WTC11 (cell line): ENCODE data around the gene CCP110.

Experiments used
- AFF4 ChIP-seq: sonication (generic); formaldehyde crosslinking; IDR thresholded peaks from 2 replicates; pipeline ENCODE4 v1.8.1; 2023; ENCODE audit warnings: mild to moderate bottlenecking, missing genetic modification reagents, borderline replicate concordance
- CTCF ChIP-seq: fragments of 200-600 bp; IDR thresholded peaks from 2 replicates; pipeline ENCODE4 v1.8.0; 2022; ENCODE audit warnings: antibody characterized with exemption
- E2F5 ChIP-seq: sonication (generic); formaldehyde crosslinking; IDR thresholded peaks from 2 replicates; pipeline ENCODE4 v1.8.1; 2022; ENCODE audit warnings: mild to moderate bottlenecking, moderate library complexity, missing genetic modification reagents
- FOXJ3 ChIP-seq: sonication (generic); formaldehyde crosslinking; IDR thresholded peaks from 2 replicates; pipeline ENCODE4 v1.9.0; 2021; ENCODE audit warnings: missing genetic modification reagents, mild to moderate bottlenecking, borderline replicate concordance
- JAZF1 ChIP-seq: fragments of 250-450 bp; sonication (Bioruptor Pico); IDR thresholded peaks from 2 replicates; pipeline ENCODE4 v1.9.0; 2021; ENCODE audit warnings: moderate library complexity, mild to moderate bottlenecking, inconsistent platforms
- NR2C2 ChIP-seq: sonication (generic); formaldehyde crosslinking; IDR thresholded peaks from 2 replicates; pipeline ENCODE4 v1.8.0; 2022; ENCODE audit warnings: mild to moderate bottlenecking, missing genetic modification reagents
- PREB ChIP-seq: sonication (generic); formaldehyde crosslinking; IDR thresholded peaks from 2 replicates; pipeline ENCODE4 v1.8.1; 2022; ENCODE audit warnings: mild to moderate bottlenecking, missing genetic modification reagents, moderate library complexity, borderline replicate concordance
- SMAD3 ChIP-seq: sonication (generic); formaldehyde crosslinking; IDR thresholded peaks from 2 replicates; pipeline ENCODE4 v1.8.0; 2022; ENCODE audit warnings: missing genetic modification reagents, mild to moderate bottlenecking, borderline replicate concordance
- TP53 ChIP-seq: sonication (generic); formaldehyde crosslinking; IDR thresholded peaks from 2 replicates; pipeline ENCODE4 v1.8.1; 2023; ENCODE audit warnings: mild to moderate bottlenecking, missing genetic modification reagents
- ZNF138 ChIP-seq: sonication (generic); formaldehyde crosslinking; conservative IDR thresholded peaks from 2 replicates; pipeline ENCODE4 v1.8.1; 2022; ENCODE audit warnings: mild to moderate bottlenecking, moderate library complexity, missing genetic modification reagents
- ZNF396 ChIP-seq: fragments of 250-450 bp; sonication (Bioruptor Pico); IDR thresholded peaks from 2 replicates; pipeline ENCODE4 v1.8.0; 2021; ENCODE audit warnings: mild to moderate bottlenecking, moderate library complexity, borderline replicate concordance
- TF ChIP-seq, protein P1 (sequence below): sonication (generic); formaldehyde crosslinking; IDR thresholded peaks from 2 replicates; pipeline ENCODE4 v1.8.1; 2022; ENCODE audit warnings: missing genetic modification reagents, borderline replicate concordance
- TF ChIP-seq, protein P2 (sequence below): sonication (generic); formaldehyde crosslinking; IDR thresholded peaks from 2 replicates; pipeline ENCODE4 v1.8.1; 2022; ENCODE audit warnings: low read depth, missing genetic modification reagents, borderline replicate concordance

GRCh38 chr16:19512297-19512696 is 11.4 kb upstream of the CCP110 start:
- TF ChIP-seq NR2C2 (CRISPR knock-in tag), result no peak
- no peak for TF ChIP-seq PREB (CRISPR knock-in tag)
- TF ChIP-seq CTCF, result no peak
- TF ChIP-seq ZNF138 (CRISPR knock-in tag), result no peak
- no peak for TF ChIP-seq E2F5 (CRISPR knock-in tag)
- TF ChIP-seq TP53 (CRISPR knock-in tag), result no peak
- no peak for TF ChIP-seq SMAD3 (CRISPR knock-in tag)
- TF ChIP-seq, protein P1, sequence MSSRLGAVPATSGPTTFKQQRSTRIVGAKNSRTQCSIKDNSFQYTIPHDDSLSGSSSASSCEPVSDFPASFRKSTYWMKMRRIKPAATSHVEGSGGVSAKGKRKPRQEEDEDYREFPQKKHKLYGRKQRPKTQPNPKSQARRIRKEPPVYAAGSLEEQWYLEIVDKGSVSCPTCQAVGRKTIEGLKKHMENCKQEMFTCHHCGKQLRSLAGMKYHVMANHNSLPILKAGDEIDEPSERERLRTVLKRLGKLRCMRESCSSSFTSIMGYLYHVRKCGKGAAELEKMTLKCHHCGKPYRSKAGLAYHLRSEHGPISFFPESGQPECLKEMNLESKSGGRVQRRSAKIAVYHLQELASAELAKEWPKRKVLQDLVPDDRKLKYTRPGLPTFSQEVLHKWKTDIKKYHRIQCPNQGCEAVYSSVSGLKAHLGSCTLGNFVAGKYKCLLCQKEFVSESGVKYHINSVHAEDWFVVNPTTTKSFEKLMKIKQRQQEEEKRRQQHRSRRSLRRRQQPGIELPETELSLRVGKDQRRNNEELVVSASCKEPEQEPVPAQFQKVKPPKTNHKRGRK, result no peak
- TF ChIP-seq ZNF396 (CRISPR knock-in tag), result no peak
- no peak for TF ChIP-seq JAZF1 (CRISPR knock-in tag)
- no peak for TF ChIP-seq AFF4
- TF ChIP-seq, protein P2, sequence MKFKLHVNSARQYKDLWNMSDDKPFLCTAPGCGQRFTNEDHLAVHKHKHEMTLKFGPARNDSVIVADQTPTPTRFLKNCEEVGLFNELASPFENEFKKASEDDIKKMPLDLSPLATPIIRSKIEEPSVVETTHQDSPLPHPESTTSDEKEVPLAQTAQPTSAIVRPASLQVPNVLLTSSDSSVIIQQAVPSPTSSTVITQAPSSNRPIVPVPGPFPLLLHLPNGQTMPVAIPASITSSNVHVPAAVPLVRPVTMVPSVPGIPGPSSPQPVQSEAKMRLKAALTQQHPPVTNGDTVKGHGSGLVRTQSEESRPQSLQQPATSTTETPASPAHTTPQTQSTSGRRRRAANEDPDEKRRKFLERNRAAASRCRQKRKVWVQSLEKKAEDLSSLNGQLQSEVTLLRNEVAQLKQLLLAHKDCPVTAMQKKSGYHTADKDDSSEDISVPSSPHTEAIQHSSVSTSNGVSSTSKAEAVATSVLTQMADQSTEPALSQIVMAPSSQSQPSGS, result no peak
- no peak for TF ChIP-seq FOXJ3 (CRISPR knock-in tag)
